Liver (tissue), 9 donors: ENCODE measurements around the gene SNHG17. TPM values are rescaled to one million over a fixed set of nuclear protein-coding genes. Genes with fewer than 3 reads are reported as not detected.
"Not testable (repeated sequence)": the region's sequence is repeated elsewhere in the genome, so short reads cannot be mapped to it uniquely, and the experiment has no call there.

ENCODE experiments used
- DNase-seq: peaks from one replicate; pipeline ENCODE4 v3.0.0-alpha.2; 2017; ENCODE audit warnings: low spot score
- H3K27ac ChIP-seq, 2 donors: one replicate each; pipeline ENCODE4 v1.7.0; 2013; ENCODE audit warnings: inconsistent platforms in 2 of 2, low read length in 2 of 2, control low read depth in 1 of 2, low read depth in 1 of 2, mild to moderate bottlenecking in 1 of 2
- H3K27me3 ChIP-seq, 4 donors: one replicate each; pipeline versions ENCODE4 v1.6.1 to v1.7.0; 2013; ENCODE audit warnings: low read length in 3 of 4, inconsistent platforms in 1 of 4, mild to moderate bottlenecking in 1 of 4, moderate library complexity in 1 of 4; ENCODE audit not compliant: control insufficient read depth in 4 of 4, insufficient read depth in 4 of 4
- H3K36me3 ChIP-seq, 4 donors: one replicate each; pipeline versions ENCODE4 v1.6.1 to v1.7.0; 2013; ENCODE audit warnings: low read length in 3 of 4, mild to moderate bottlenecking in 3 of 4, low read depth in 1 of 4, moderate library complexity in 1 of 4; ENCODE audit not compliant: control insufficient read depth in 4 of 4, insufficient read depth in 3 of 4
- H3K4me1 ChIP-seq, 4 donors: one replicate each; pipeline versions ENCODE4 v1.6.1 to v1.7.0; 2013; ENCODE audit warnings: low read length in 3 of 4, mild to moderate bottlenecking in 3 of 4, moderate library complexity in 1 of 4; ENCODE audit not compliant: control insufficient read depth in 4 of 4, insufficient read depth in 4 of 4
- H3K4me3 ChIP-seq, 3 donors: one replicate each; pipeline versions ENCODE4 v1.6.1 to v1.7.0; 2013; ENCODE audit warnings: low read length in 3 of 3, control low read depth in 1 of 3, low read depth in 1 of 3, mild to moderate bottlenecking in 1 of 3
- H3K9ac ChIP-seq, 2 donors: one replicate each; pipeline ENCODE4 v1.7.0; 2013; ENCODE audit warnings: low read length in 2 of 2, mild to moderate bottlenecking in 2 of 2, moderate library complexity in 2 of 2, control low read depth in 1 of 2, low read depth in 1 of 2
- H3K9me3 ChIP-seq, 4 donors: one replicate each; pipeline versions ENCODE4 v1.6.1 to v1.7.0; 2013; ENCODE audit warnings: low read length in 3 of 4; ENCODE audit not compliant: control insufficient read depth in 4 of 4
- ATF3 ChIP-seq: IDR thresholded peaks from 2 replicates; pipeline ENCODE4 v1.6.1; 2016; ENCODE audit warnings: antibody characterized with exemption
- CTCF ChIP-seq: fragments of 150-350 bp; IDR thresholded peaks from 2 replicates; pipeline ENCODE4 v1.5.1; 2017; ENCODE audit warnings: improper control_type of control experiment, low read depth, low read length; ENCODE audit not compliant: missing input control
- EGR1 ChIP-seq, 2 donors: IDR thresholded peaks; 2 replicates each; pipeline ENCODE4 v1.6.1; 2016 to 2018; ENCODE audit warnings: antibody characterized with exemption in 2 of 2, low read depth in 2 of 2
- FOXA2 ChIP-seq: IDR thresholded peaks from 2 replicates; pipeline ENCODE4 v1.6.1; 2016; ENCODE audit warnings: antibody characterized with exemption
- GABPA ChIP-seq, 2 donors: IDR thresholded peaks in 1 of 2; conservative IDR thresholded peaks in 1 of 2; 2 replicates each; pipeline ENCODE4 v1.6.1; 2016; ENCODE audit warnings: antibody characterized with exemption in 2 of 2, mild to moderate bottlenecking in 1 of 2, moderate library complexity in 1 of 2
- HNF4G ChIP-seq: IDR thresholded peaks from 2 replicates; pipeline ENCODE4 v1.6.1; 2016; ENCODE audit warnings: antibody characterized with exemption
- JUND ChIP-seq, 2 donors: IDR thresholded peaks; 2 replicates each; pipeline ENCODE4 v1.6.1; 2016; ENCODE audit warnings: antibody characterized with exemption in 2 of 2
- MAX ChIP-seq: IDR thresholded peaks from 2 replicates; pipeline ENCODE4 v1.6.1; 2016; ENCODE audit warnings: antibody characterized with exemption
- NR2F2 ChIP-seq: IDR thresholded peaks from 2 replicates; pipeline ENCODE4 v1.6.1; 2016; ENCODE audit warnings: antibody characterized with exemption
- RAD21 ChIP-seq, 2 donors: IDR thresholded peaks; 2 replicates each; pipeline ENCODE4 v1.6.1; 2016; ENCODE audit warnings: antibody characterized with exemption in 2 of 2, mild to moderate bottlenecking in 2 of 2
- TAF1 ChIP-seq: conservative IDR thresholded peaks from 2 replicates; pipeline ENCODE4 v1.6.1; 2016; ENCODE audit warnings: antibody characterized with exemption, mild to moderate bottlenecking
- YY1 ChIP-seq: IDR thresholded peaks from 2 replicates; pipeline ENCODE4 v1.6.1; 2016; ENCODE audit warnings: antibody characterized with exemption, mild to moderate bottlenecking
- WGBS: extraction: QIAGEN DNeasy Blood & Tissue Kit; methylation state at CpG from one replicate; pipeline ENCODE4 v1.1.7; 2013; 5-methylcytosine and 5-hydroxymethylcytosine counted together
- polyA plus RNA-seq, 2 donors: library from polyadenylated mRNA; stranded (reverse) in 1 of 2; unstranded in 1 of 2; fragments of 200-250 nt in 1 of 2; fragments of >200 nt in 1 of 2; fragmentation: Nextera tagmentation in 1 of 2; extraction: Ambion mirVana in 1 of 2; gene quantifications; one replicate each; pipeline versions ENCODE4 v1.2.1 to v1.2.3, GENCODE V29; 2013 to 2015
- total RNA-seq, 2 donors: library from RNA; depleted of rRNA; stranded (reverse); fragments of >200 nt; gene quantifications; one replicate each; pipeline ENCODE4 v1.2.3, GENCODE V29; 2014
- donor health status: healthy.
- donor health status: healthy.
- donor health status: healthy.
- donor health status: healthy.
- donor health status: healthy.

SNHG17 gene
- total and polyA plus RNA-seq, 4 donors = 6.3 to 24.6 (median 14.0) TPM

GRCh38 chr20:38402816-38403215, 32.3 kb downstream of the SNHG17 start:
- WGBS = 84% methylated on average over 8 of the region's 8 CpGs
- TF ChIP-seq RAD21 (IDR thresholded peaks at IDR 0.05) = no peak
- TF ChIP-seq NR2F2 = no peak
- TF ChIP-seq HNF4G = no peak
- no peak for TF ChIP-seq CTCF
- no peak for TF ChIP-seq GABPA (IDR thresholded peaks at IDR 0.05 in 1 of 2, conservative IDR thresholded peaks at IDR 0.05 in 1 of 2)
- no peak for TF ChIP-seq TAF1
- no peak for TF ChIP-seq FOXA2
- TF ChIP-seq JUND (IDR thresholded peaks at IDR 0.05) = no peak
- TF ChIP-seq MAX = no peak
- TF ChIP-seq EGR1 (IDR thresholded peaks at IDR 0.05; ENCODE audit: low read depth in 2 of 2) = no peak

GRCh38 chr20:38402089-38402488, 33.0 kb downstream of the SNHG17 start:
- DNase-seq = no peak
- no peaks in the 10 kb centered on the region for H3K4me1 ChIP-seq

More at GRCh38 chr20:38402816-38403215, 32.3 kb downstream of the SNHG17 start:
- Histone ChIP-seq H3K36me3 (no peaks in the 10 kb centered on the region), H3K4me3 (no peak overlapping the region), H3K27ac (no peak overlapping the region), H3K9ac (no peak overlapping the region), H3K9me3 (no peaks in the 10 kb centered on the region), H3K4me1 (no peaks in the 10 kb centered on the region), H3K27me3 (no peaks in the 10 kb centered on the region)
- no peak for DNase-seq

GRCh38 chr20:38395751-38396395, 39.3 kb downstream of the SNHG17 start:
- not testable (repeated sequence) for H3K27ac ChIP-seq, H3K27me3 ChIP-seq, H3K9ac ChIP-seq, H3K36me3 ChIP-seq, H3K4me3 ChIP-seq, H3K4me1 ChIP-seq, DNase-seq, H3K9me3 ChIP-seq
- 82% methylated on average over 2 of the region's 2 CpGs for WGBS

More at GRCh38 chr20:38402089-38402488, 33.0 kb downstream of the SNHG17 start:
- H3K9me3 ChIP-seq = no peaks in the 10 kb centered on the region
- 96% methylated on average over 5 of the region's 5 CpGs for WGBS
- no peak overlapping the region for H3K9ac ChIP-seq
- TF ChIP-seq YY1 (no peak), CTCF (no peak), ATF3 (no peak)
- no peak overlapping the region for H3K27ac ChIP-seq
- no peaks in the 10 kb centered on the region for H3K36me3 ChIP-seq
- H3K27me3 ChIP-seq = no peaks in the 10 kb centered on the region
- H3K4me3 ChIP-seq = no peak overlapping the region
